HG03095 (cell line): Measurements from ENCODE around the gene STING1.
"Not testable (repeated sequence)": the region's sequence is repeated elsewhere in the genome, so short reads cannot be mapped to it uniquely, and the experiment has no call there.

ENCODE experiments used
- ATAC-seq: cut with Tn5 transposase; IDR thresholded peaks from one replicate; pipeline ENCODE4 v1.9.1; 2021; ENCODE audit warnings: moderate library complexity; ENCODE audit not compliant: unreplicated experiment

STING1 gene

DNA sequence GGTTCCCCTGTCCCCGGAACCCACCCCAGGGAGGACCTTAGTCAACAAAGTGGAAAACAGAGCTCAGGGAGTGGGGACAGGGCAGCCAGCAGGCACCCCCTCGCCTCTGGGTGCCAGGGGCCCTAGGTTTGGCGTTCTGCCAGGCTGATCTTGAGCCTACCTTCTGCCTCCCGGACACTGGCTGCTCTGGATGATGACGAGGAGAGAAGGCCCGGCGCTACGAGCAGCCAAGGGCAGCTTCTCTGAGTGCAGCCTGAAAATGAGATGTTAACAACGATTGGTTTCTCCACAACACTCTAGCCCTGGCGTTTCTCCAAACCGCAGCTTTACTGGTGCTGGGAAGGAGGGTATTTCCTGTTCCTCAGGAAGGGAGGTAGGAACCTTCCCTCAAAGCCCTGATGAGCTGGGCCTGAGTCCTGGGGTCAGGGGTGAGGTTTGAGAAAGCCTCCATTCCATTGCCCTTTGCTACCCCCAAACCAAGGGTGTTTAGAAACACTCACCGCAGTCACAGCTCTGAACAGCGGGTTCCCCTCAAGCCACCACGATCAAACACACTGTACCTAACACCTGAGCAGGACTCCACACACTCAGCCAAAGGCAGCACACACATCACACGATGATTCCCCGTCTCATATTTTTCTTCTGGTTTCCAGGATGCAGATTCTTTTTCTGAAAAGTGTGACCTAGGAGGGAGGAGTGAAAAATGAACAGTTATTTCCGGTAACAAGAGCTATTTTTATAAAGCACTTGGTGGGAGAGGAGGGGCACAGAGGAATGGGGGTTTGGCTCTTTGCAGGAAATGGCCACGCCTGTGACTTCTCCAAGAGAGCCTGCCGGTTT lies at the start of gene STING1:
STING1 (minus strand) TSS at position 709 of the 840 bp plus-strand sequence. CDS start 1,054 bp downstream, outside the sequence.
- no peak for ATAC-seq

DNA sequence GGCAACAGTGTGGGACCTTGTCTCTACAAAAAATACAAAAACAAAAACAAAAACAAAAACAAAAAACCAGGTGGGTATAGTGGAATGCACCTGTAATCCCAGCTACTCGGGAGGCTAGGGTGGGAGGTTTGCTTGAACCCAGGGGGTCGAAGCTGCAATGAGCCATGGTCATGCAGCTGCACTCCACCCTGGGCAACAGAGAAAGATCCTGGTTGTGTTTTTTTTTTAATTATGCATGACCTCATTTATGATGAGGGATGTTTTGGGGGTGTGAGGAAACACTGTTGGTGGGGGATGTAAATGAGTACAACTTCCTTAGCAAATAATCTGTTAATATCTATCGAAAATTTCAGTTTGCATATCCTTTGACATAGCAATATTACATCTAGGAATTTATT lies 49.2 kb upstream of the STING1 start:
- ATAC-seq = no peak

GRCh38 chr5:139530079-139530478 lies 47.5 kb upstream of the STING1 start:
- not testable (repeated sequence) for ATAC-seq

DNA sequence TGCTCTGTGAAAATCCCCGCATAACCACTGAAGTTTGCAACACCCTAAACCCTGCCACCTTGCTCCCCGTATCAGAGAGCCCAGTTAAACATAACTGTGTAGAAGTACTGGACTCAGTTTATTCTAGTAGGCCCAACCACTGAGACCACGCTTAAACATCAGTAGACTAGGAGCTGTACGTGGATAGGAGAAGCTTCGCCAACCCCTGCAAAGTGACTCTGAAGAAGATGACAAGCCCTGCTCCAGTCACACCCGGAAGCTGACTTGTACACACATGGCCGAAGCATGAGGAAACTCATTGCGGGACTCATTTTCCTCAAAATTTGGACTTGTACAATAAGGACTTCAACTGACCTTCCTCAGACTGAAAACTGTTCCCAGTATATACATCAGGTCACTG lies 46.1 kb upstream of the STING1 start:
- not testable (repeated sequence) for ATAC-seq

GRCh38 chr5:139527896-139528467 lies 45.4 kb upstream of the STING1 start:
- ATAC-seq = not testable (repeated sequence)

GRCh38 chr5:139527090-139527470 lies 44.5 kb upstream of the STING1 start:
- ATAC-seq = not testable (repeated sequence)

DNA sequence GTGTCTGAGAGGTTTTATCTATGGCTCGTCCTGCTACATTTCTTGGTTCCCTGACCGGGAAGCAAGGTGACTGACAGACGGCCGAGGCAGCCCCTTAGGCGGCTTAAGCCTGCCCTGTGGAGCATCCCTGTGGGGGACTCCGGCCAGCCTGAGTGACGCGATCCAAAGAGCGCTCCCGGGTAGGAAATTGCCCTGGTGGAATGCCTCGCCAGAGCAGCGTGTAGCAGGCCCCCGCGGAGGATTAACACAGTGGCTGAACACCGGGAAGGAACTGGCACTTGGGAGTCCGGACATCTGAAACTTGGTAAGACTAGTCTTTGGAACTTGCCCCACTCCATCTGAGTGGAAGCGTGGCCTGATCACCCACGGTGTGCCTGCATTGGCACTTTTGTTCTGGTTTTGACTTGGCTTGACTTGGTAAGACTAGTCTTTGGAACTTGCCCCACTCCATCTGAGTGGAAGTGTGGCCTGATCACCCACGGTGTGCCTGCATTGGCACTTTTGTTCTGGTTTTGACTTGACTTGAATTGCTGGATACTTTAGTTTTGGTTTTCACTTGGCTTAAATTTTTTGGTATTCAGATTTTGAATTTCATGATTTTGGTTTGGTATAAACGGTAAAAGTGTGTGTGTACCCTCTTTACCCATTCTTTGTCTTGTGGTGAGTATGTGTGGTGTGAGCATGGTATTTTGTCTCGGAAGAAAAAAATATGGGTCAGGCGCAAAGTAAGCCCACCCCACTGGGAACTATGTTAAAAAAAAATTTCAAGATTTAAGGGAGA lies 43.9 kb upstream of the STING1 start:
- ATAC-seq = not testable (repeated sequence)

DNA sequence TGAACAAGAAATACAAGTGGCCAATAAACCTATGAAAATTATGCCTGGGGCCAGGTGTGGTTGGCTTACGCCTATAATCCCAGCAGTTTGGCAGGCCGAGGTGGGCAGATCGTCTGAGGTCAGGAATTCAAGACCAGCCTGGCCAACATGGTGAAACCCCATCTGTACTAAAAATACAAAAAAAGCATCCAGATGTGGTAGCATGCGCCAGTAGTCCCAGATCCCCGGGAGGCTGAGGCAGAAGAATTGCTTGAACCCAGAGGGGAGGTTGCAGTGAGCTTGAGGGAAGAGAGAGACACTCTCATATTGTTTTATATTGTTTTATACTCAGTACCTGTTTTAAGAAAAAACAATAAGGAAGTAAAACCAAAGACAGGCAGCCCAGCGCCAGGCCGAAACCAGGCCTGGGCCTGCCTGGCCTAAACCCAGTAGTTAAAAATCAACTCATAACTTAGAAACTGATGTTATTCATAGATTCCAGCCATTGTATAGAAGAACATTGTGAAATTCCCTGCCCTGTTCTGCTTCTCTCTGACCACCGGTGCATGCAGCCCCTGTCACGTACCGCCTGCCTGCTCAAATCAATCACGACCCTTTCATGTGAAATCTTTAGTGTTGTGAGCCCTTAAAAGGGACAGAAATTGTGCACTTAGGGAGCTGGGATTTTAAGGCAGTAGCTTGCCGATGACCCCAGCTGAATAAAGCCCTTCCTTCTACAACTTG lies 43.2 kb upstream of the STING1 start:
- not testable (repeated sequence) for ATAC-seq

DNA sequence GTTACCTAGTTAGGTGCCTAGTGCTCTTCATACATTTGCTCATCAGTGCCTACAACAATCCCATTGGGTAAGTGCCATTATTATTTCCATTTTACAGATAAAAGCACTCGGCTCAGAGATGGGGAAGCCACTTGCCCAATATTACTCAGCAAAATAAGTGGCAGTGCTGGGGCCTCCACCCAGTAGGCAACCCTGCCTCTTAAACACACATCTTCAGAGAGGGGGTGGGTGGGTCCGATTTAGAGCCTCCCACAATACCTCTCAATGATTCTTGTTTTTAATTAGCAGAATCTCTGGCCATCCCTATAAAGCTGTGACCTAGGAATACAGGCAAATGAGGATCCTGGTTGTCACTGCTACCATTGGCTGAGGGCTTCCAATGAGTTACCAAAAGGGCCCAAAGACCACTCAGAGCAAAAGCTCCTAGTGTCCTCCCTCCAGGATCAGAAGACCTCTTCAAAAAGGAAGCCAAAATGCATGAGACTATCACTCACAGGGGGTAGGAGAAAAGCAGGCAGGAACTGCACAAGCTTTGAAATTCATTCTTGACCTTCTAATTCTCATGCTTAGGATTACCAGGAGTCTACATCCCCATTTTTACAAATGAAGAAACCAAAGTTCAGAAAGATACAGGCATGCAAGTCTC lies 42.5 kb upstream of the STING1 start:
- no peak for ATAC-seq

- no peak for ATAC-seq
Observed at GRCh38 chr5:139524446-139524845, 41.9 kb upstream of the STING1 start.

DNA sequence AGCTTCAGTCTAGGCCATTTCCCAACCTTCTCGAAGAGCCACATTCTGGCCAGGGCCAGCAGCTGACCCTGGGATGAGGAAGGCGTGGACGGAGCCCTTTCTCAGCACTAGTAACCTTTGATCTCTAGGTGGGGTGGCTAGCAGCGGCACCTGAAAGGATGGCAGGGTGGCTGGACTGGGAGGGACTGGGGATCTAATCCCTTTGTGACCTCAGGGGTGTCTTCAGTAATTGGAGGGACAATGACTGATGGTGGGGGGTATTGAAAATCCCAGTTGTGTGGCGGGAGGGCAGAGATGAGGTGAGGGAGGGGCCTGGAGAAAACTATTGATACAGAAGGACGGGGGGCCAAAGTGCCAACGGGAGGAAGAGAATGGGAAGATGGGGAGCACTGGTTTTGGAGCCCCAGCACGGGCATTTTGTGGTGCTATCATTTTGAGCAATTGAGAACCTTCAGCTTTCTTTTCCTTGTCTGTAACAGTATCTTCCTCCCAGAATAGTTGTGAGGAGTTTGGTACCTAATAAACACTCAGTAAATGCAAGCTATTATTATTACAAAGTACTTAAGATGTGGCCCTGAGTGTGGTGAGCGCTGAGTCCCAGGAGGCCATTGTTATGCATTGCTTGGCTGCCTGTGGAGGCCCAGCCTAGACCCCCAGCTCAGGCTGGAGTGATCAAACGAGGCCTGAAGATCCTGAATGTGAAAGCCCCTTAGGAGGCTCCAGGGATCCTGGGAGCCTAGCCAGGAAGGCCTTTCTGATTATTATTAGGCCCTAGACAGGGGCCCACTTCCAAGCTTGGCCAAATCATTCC lies 41.3 kb upstream of the STING1 start:
- ATAC-seq = no peak

- ATAC-seq = peak; percentile 82
Observed at GRCh38 chr5:139517683-139518564, 35.4 kb upstream of the STING1 start.

DNA sequence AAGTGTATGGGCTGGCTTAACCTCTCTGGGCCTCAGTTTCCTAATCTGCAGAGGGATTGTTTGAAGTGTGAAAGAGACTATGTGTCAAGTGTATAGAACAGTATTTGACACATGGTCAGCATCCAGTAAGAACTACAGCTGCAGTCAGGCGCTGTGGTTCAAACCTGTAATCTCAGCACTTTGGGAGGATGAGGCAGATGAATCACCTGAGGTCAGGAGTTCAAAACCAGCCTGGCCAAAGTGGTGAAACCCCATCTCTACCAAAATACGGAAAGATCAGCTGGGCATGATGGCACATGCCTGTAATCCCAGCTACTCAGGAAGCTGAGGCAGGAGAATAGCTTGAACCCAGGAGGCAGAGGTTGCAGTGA lies 31.9 kb upstream of the STING1 start:
- no peak for ATAC-seq

DNA sequence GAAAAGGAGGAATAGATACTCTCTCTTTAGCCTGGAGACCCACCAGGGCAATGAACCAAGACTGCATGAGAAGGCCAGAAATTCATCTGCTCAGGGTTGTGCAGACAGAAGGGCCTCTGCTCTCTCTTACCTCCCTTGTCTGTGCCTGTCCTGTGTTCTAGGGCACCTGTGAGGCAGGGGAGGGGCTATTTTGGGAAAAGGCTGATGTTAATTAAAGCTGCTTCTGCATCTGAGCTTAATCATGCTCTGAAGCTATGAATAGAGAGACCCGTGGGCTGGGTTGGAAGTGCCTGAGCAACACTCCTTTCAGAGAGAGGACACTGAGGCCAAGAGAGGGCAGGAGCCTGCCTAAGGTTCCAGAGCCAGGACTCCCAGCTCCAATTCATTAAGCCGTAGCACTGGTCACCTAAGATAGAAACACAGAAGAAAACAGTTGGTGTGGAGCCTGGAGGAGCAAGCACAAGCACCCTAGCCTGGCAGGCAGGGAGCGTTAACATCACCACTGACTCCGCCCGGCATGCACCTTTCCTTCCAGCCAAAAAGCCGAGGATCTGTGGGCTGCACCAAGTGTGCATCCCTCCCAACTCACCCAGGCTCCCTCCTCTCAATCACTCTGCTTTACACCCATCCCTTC lies 31.4 kb upstream of the STING1 start:
- ATAC-seq = no peak

GRCh38 chr5:139513434-139513833 lies 30.9 kb upstream of the STING1 start:
- ATAC-seq = peak; percentile 54

- no peak for ATAC-seq
Observed at GRCh38 chr5:139512786-139513390, 30.3 kb upstream of the STING1 start.

DNA sequence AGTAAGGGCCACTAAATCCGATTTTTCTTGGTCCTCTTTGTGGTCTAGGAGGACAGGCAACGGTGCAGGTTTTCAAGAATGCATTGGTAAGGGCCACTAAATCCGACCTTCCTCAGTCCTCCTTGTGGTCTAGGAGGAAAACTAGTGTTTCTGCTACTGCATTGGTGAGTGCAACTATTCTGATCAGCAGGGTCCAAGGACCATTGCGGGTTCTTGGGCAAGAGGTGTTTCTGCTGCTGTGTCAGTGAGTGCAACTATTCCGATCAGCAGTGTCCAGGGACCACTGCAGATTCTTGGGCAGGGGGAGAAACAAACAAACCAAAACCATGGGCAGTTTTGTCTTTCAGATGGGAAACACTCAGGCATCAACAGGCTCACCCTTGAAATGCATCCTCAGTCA lies 22.2 kb upstream of the STING1 start:
- ATAC-seq = not testable (repeated sequence)

- not testable (repeated sequence) for ATAC-seq
Observed at GRCh38 chr5:139503879-139504278, 21.3 kb upstream of the STING1 start.
